ENCODE measurements around the gene FLOT1. TPM values are rescaled to one million over a fixed set of nuclear protein-coding genes. Genes with fewer than 3 reads are reported as not detected.
"Not testable (repeated sequence)": the region's sequence is repeated elsewhere in the genome, so short reads cannot be mapped to it uniquely, and the experiment has no call there.

The FLOT1 gene
- total and polyA plus RNA-seq, 8 donors = 115 to 206 (median 124) TPM

DNA sequence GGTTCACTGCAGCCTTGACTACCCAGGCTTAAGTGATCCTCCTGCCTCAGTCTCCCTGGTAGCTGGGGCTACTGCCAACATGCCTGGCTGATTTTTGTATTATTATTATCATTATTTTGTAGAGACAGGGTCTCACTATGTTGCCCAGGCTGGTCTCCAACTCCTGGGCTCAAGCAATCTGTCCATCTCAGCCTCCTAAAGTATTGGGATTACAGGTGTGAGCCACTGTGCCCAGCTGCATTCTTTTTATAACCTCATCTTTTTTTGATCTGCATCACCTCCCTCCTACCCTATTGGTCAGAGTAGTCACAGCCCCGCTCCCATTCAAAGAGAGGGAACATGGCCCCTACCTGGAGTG, 25.4 kb upstream of the FLOT1 start:
- TF ChIP-seq, protein P1, sequence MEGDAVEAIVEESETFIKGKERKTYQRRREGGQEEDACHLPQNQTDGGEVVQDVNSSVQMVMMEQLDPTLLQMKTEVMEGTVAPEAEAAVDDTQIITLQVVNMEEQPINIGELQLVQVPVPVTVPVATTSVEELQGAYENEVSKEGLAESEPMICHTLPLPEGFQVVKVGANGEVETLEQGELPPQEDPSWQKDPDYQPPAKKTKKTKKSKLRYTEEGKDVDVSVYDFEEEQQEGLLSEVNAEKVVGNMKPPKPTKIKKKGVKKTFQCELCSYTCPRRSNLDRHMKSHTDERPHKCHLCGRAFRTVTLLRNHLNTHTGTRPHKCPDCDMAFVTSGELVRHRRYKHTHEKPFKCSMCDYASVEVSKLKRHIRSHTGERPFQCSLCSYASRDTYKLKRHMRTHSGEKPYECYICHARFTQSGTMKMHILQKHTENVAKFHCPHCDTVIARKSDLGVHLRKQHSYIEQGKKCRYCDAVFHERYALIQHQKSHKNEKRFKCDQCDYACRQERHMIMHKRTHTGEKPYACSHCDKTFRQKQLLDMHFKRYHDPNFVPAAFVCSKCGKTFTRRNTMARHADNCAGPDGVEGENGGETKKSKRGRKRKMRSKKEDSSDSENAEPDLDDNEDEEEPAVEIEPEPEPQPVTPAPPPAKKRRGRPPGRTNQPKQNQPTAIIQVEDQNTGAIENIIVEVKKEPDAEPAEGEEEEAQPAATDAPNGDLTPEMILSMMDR (IDR thresholded peaks at IDR 0.05) = no peak
- ATAC-seq = no peak

DNA sequence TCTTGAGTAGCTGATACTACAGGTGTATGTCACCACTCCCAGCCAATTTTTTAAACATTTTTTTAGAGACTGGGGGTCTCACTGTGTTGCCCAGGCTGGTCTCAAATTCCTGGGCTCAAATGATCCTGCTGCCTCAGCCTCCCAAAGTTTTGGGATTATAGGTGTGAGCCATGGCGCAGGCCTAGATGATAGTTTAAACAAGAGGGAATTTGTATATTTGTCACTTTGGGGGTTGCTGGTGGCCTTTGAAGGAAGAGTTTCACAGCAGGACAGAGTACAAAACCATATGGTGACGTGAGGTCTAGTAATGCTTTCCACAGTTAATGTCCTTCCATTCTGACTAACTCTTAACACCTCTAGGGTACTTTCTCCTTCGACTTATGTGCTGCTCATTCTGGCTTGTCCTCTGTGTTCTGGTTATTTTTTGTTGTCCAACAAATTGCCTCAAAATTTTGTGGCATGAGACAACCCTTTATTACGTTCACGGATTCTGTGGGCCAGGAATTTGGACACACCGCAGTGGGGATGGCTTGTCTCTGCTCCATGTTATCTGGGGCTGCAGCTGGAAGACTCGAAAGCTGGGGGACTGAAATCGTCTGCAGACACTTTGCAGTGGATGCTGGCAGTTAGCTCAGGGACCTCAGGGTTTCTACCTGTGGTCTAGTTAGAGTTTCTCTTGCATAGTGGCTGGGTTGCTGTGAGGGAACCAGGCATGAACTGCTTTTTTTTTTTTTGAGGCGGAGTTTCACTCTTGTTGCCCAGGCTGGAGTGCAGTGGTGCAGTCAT, 24.9 kb upstream of the FLOT1 start:
- DNase-seq (no peak), ATAC-seq (no peak)
- H3K27me3 ChIP-seq = no peaks in the 10 kb centered on the region
- intact Hi-C loops (cut with DNase I) = no loop called here
- no peaks in the 10 kb centered on the region for H3K9me3 ChIP-seq
- H3K4me3 ChIP-seq = no peak overlapping the region
- H3K4me1 ChIP-seq = peaks cover 19 to 52% of the 10 kb centered on the region in 2 donors
- TF ChIP-seq, protein P1 (IDR thresholded peaks at IDR 0.05) = no peak
- H3K27ac ChIP-seq = no peak overlapping the region
- no peaks in the 10 kb centered on the region for H3K36me3 ChIP-seq

More for the DNA sequence above, 25.4 kb upstream of the FLOT1 start:
- H3K27me3 ChIP-seq = no peaks in the 10 kb centered on the region
- H3K4me1 ChIP-seq = peaks cover 19 to 52% of the 10 kb centered on the region in 2 donors
- DNase-seq = no peak
- intact Hi-C loops (cut with DNase I) = no loop called here
- H3K4me3 ChIP-seq = no peak overlapping the region
- no peaks in the 10 kb centered on the region for H3K36me3 ChIP-seq
- no peak overlapping the region for H3K27ac ChIP-seq
- H3K9me3 ChIP-seq = no peaks in the 10 kb centered on the region

DNA sequence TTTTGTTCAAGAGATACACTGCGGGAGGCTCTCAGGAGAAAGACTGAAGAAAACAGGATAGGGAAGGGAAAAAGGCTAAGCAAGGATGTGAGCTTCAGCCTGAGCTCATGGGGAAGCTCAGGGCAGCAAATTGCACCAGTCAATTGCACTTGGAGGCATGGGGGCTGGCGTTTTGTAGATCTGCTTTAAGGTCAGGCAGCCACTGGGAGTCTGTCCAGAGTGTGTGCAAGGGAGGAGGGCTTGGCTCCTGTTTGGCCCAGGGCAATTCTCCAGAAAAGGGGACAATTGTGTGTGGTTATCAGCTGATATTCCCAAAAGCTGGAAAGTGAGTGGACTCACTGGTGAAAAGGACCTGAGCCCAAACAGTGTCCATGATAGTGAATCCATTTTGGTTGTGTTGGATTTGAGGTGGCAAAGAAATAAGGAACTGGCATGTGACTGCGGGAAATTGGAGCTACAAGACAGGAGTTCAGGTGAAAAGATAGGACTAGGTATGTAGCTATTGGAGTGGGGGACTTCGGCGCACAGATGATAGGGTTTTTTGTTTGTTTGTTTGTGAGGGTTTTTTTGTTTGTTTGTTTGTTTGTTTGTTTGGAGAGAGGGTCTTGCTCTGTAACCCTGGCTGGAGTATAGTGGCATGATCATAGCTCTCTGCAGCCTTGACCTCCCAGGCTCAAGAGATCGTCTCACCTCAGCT, 24.1 kb upstream of the FLOT1 start:
- intact Hi-C loops (cut with DNase I) = no loop called here

DNA sequence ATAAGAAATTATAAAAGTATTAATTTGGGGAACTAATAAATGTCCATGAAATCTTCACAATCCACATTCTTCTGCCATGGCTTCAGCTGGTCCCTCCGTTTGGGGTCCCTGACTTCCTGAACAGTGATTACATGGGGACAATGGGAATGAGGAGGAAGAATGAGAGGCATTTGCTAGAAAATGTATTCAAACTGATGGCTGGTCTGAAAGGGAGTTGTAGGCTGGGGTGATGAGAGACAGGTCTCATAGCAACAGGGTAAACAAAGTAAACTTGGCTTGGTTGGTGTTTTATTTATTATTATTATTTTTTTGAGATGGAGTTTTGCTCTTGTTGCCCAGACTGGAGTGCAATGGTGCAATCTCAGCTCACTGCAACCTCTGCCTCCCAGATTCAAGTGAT, 23.0 kb upstream of the FLOT1 start:
- H3K27me3 ChIP-seq; intact Hi-C loops (cut with DNase I); H3K36me3 ChIP-seq; H3K27ac ChIP-seq; ATAC-seq; H3K9me3 ChIP-seq; H3K4me3 ChIP-seq; DNase-seq: not testable (repeated sequence)
- H3K4me1 ChIP-seq = peaks cover 19 to 54% of the 10 kb centered on the region in 2 donors

More for the DNA sequence above, 24.1 kb upstream of the FLOT1 start:
- peaks cover 19 to 52% of the 10 kb centered on the region in 2 donors for H3K4me1 ChIP-seq
- H3K36me3 ChIP-seq = no peaks in the 10 kb centered on the region
- H3K4me3 ChIP-seq = no peak overlapping the region
- no peaks in the 10 kb centered on the region for H3K9me3 ChIP-seq
- DNase-seq (no peak), ATAC-seq (no peak)
- TF ChIP-seq, protein P1 (IDR thresholded peaks at IDR 0.05) = no peak
- no peak overlapping the region for H3K27ac ChIP-seq
- no peaks in the 10 kb centered on the region for H3K27me3 ChIP-seq

DNA sequence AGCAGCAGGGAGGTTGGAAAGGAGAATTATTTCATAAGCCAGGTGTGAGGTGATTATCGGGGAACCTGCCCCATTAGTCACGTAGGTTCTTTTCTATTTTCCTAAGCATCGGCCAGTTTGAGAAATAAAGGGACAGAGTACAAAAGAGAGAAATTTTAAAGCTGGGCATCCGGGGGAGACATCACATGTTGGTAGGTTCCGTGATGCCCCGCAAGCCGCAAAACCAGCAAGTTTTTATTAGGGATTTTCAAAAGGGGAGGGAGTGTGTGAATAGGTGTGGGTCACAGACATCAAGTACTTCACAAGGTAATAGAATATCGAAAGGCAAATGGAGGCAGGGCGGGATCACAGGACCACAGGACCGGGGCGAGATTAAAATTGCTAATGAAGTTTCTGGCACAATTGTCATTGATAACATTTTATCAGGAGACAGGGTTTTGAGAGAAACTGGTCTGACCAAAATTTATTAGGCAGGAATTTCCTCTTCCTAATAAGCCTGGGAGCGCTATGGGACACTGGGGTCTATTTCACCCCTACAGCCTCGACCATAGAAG, 22.1 kb upstream of the FLOT1 start:
- H3K27ac ChIP-seq; H3K27me3 ChIP-seq; H3K4me3 ChIP-seq; H3K9me3 ChIP-seq; intact Hi-C loops (cut with DNase I); ATAC-seq; DNase-seq; H3K36me3 ChIP-seq: not testable (repeated sequence)
- H3K4me1 ChIP-seq = peaks cover 11 to 54% of the 10 kb centered on the region in 2 donors
